Naive thymus-derived CD4-positive, alpha-beta T cell (primary cell): ENCODE data around the gene ATP10A. TPM values are rescaled to one million over a fixed set of nuclear protein-coding genes. Genes with fewer than 3 reads are reported as not detected.

Source experiments
- ATAC-seq: fragments of 150-1000 bp; cut with Tn5 transposase; 2 replicates; pipeline ENCODE4 v1.10.0; 2021; ENCODE audit warnings: mild to moderate bottlenecking, moderate library complexity
- CTCF ChIA-PET: fragments of 350-600 bp; sonication (Branson Sonifier 250); formaldehyde crosslinking; loops from one replicate; lab custom pipeline; 2021; ENCODE audit warnings: antibody characterized with exemption; lab: Charles Lee
- POLR2A ChIA-PET: fragments of 350-600 bp; sonication (Branson Sonifier 250); formaldehyde crosslinking; loops from one replicate; lab custom pipeline; 2021; ENCODE audit warnings: antibody characterized with exemption, inconsistent platforms; lab: Charles Lee
- DNase-seq, 9 donors: peaks; one replicate each; pipeline versions ENCODE4 v3.0.0 to v3.0.0-alpha.2; 2020 to 2022; ENCODE audit warnings: mixed read lengths in 1 of 9
- H3K27ac ChIP-seq: one replicate; pipeline ENCODE4 v1.7.0; 2013; ENCODE audit warnings: mild to moderate bottlenecking, low read depth, low read length, moderate library complexity
- H3K27me3 ChIP-seq, 2 donors: one replicate each; pipeline ENCODE4 v1.7.0; 2013; ENCODE audit warnings: low read length in 2 of 2, mild to moderate bottlenecking in 2 of 2, moderate library complexity in 2 of 2; ENCODE audit not compliant: control insufficient read depth in 2 of 2, insufficient read depth in 2 of 2
- H3K36me3 ChIP-seq, 3 experiments: 1 replicate in 2 of 3; 2 replicates in 1 of 3; pipeline ENCODE4 v1.7.0; 2013; ENCODE audit warnings: low read length in 3 of 3, mild to moderate bottlenecking in 3 of 3, moderate library complexity in 1 of 3; ENCODE audit not compliant: insufficient read depth in 3 of 3, control insufficient read depth in 2 of 3
- H3K4me1 ChIP-seq, 2 donors: one replicate each; pipeline ENCODE4 v1.7.0; 2013; ENCODE audit warnings: low read length in 2 of 2, mild to moderate bottlenecking in 2 of 2, moderate library complexity in 1 of 2; ENCODE audit not compliant: control insufficient read depth in 2 of 2, insufficient read depth in 2 of 2
- H3K4me3 ChIP-seq: 2 replicates; pipeline ENCODE4 v1.7.0; 2013; ENCODE audit warnings: mild to moderate bottlenecking, low read length
- H3K9me3 ChIP-seq, 3 experiments: 1 replicate in 2 of 3; 2 replicates in 1 of 3; pipeline ENCODE4 v1.7.0; 2013; ENCODE audit warnings: low read length in 3 of 3; ENCODE audit not compliant: control insufficient read depth in 2 of 3
- H3K27ac Mint-ChIP-seq, 9 donors: one replicate each; pipeline ENCODE4 v1.8.0; 2020 to 2022; ENCODE audit warnings: mixed read lengths in 9 of 9, mild to moderate bottlenecking in 8 of 9, moderate library complexity in 5 of 9, inconsistent platforms in 2 of 9
- H3K27me3 Mint-ChIP-seq, 5 donors: one replicate each; pipeline ENCODE4 v1.8.0; 2021 to 2022; ENCODE audit warnings: mixed read lengths in 5 of 5, mild to moderate bottlenecking in 1 of 5
- H3K36me3 Mint-ChIP-seq, 5 donors: one replicate each; pipeline ENCODE4 v1.8.0; 2020 to 2022; ENCODE audit warnings: mixed read lengths in 5 of 5, mild to moderate bottlenecking in 3 of 5, inconsistent platforms in 1 of 5
- H3K4me1 Mint-ChIP-seq, 7 donors: one replicate each; pipeline ENCODE4 v1.8.0; 2020 to 2022; ENCODE audit warnings: mixed read lengths in 7 of 7, mild to moderate bottlenecking in 3 of 7, inconsistent platforms in 1 of 7
- H3K4me3 Mint-ChIP-seq, 10 donors: one replicate each; pipeline ENCODE4 v1.8.0; 2020 to 2022; ENCODE audit warnings: mild to moderate bottlenecking in 10 of 10, mixed read lengths in 10 of 10, moderate library complexity in 6 of 10, inconsistent platforms in 2 of 10
- H3K9me3 Mint-ChIP-seq, 11 donors: one replicate each; pipeline ENCODE4 v1.8.0; 2020 to 2022; ENCODE audit warnings: mixed read lengths in 11 of 11, mild to moderate bottlenecking in 4 of 11, inconsistent platforms in 1 of 11, moderate library complexity in 1 of 11
- intact Hi-C, 2 donors: fragments of 100-400 bp; cut with micrococcal nuclease; formaldehyde crosslinking; loops; one replicate each; pipeline ENCODE4 v1.15.1; 2023
- polyA plus RNA-seq, 2 donors: library from polyadenylated mRNA; unstranded; fragments of 300-500 nt; fragmentation: Illumina TruSeq; gene quantifications; one replicate each; pipeline ENCODE4 v1.2.3, GENCODE V29; 2021
- total RNA-seq, 6 experiments: library from RNA in 5 of 6; stranded (reverse) in 5 of 6; gene quantifications; 1 replicate in 5 of 6; 2 replicates in 1 of 6; pipeline ENCODE4 v1.2.3 and lab custom pipeline; 2021 to 2026

The ATP10A gene
- total and polyA plus RNA-seq, 7 experiments from 2014 or later, result 7.2 to 86.4 (median 57.6) TPM

GRCh38 chr15:25677719-25678499 is 185.2 kb downstream of the ATP10A start:
- no peak for ATAC-seq
- peaks cover 0 to 51% (median 4%) of the 10 kb centered on the region in 3 experiments for H3K36me3 ChIP-seq
- H3K9me3 ChIP-seq, result no peaks in the 10 kb centered on the region
- no peaks in the 10 kb centered on the region for H3K4me1 ChIP-seq
- H3K9me3 Mint-ChIP-seq, result peaks cover 0 to 6% (median 0%) of the 10 kb centered on the region in 11 donors
- H3K27me3 Mint-ChIP-seq, result no peaks in the 10 kb centered on the region
- H3K4me1 Mint-ChIP-seq, result peaks cover 0 to 2% (median 0%) of the 10 kb centered on the region in 7 donors
- H3K27me3 ChIP-seq, result no peaks in the 10 kb centered on the region
- intact Hi-C loops, result no loop called here
- peaks cover 22 to 43% (median 34%) of the 10 kb centered on the region in 5 donors for H3K36me3 Mint-ChIP-seq
- ChIA-PET POLR2A (no interaction called here), CTCF (no interaction called here)
- no peak for DNase-seq
- no peak overlapping the region for H3K27ac ChIP-seq
- no peak overlapping the region for H3K27ac Mint-ChIP-seq
- H3K4me3 Mint-ChIP-seq, result no peak overlapping the region
- no peak overlapping the region for H3K4me3 ChIP-seq

- Histone ChIP-seq H3K27me3 (no peaks in the 10 kb centered on the region), H3K4me1 (no peaks in the 10 kb centered on the region), H3K4me3 (no peak overlapping the region), H3K27ac (no peak overlapping the region), H3K9me3 (no peaks in the 10 kb centered on the region), H3K36me3 (peaks cover 0 to 34% (median 4%) of the 10 kb centered on the region in 3 experiments)
- ChIA-PET POLR2A (interaction anchor here (0.6 kb wide), 1 partner anchor 324 kb away, joined by 3 read pairs; no protein-coding TSS in a partner anchor), CTCF (no interaction called here)
- Mint-ChIP-seq H3K9me3 (peaks cover 0 to 21% (median 4%) of the 10 kb centered on the region in 11 donors), H3K36me3 (peaks cover 19 to 36% (median 21%) of the 10 kb centered on the region in 5 donors), H3K4me3 (no peak overlapping the region), H3K4me1 (peaks cover 0 to 8% (median under 1%) of the 10 kb centered on the region in 7 donors), H3K27me3 (peaks cover 0 to 11% (median 0%) of the 10 kb centered on the region in 5 donors), H3K27ac (peak overlapping the region in 2 of 9 donors; percentile 47 to 61)
- intact Hi-C loops, result no loop called here
- no peak for ATAC-seq
- no peak for DNase-seq
These were observed 187.1 kb downstream of the ATP10A start for GRCh38 chr15:25676070-25676469.

GRCh38 chr15:25675396-25675795 is 187.7 kb downstream of the ATP10A start:
- Histone ChIP-seq H3K4me3 (no peak overlapping the region), H3K9me3 (no peaks in the 10 kb centered on the region), H3K4me1 (no peaks in the 10 kb centered on the region), H3K27me3 (no peaks in the 10 kb centered on the region), H3K36me3 (peaks cover 0 to 28% (median 4%) of the 10 kb centered on the region in 3 experiments), H3K27ac (no peak overlapping the region)
- CTCF ChIA-PET, result no interaction called here
- H3K9me3 Mint-ChIP-seq, result peaks cover 0 to 27% (median 4%) of the 10 kb centered on the region in 11 donors
- H3K4me3 Mint-ChIP-seq, result no peak overlapping the region
- peak overlapping the region in 1 of 9 donors; percentile 32 for H3K27ac Mint-ChIP-seq
- peaks cover 0 to 18% (median 4%) of the 10 kb centered on the region in 5 donors for H3K27me3 Mint-ChIP-seq
- intact Hi-C loops, result no loop called here
- ATAC-seq (no peak), DNase-seq (no peak)
- POLR2A ChIA-PET, result no interaction called here
- peaks cover 19 to 30% (median 20%) of the 10 kb centered on the region in 5 donors for H3K36me3 Mint-ChIP-seq
- peaks cover 0 to 9% (median 5%) of the 10 kb centered on the region in 7 donors for H3K4me1 Mint-ChIP-seq

- intact Hi-C loops, result no loop called here
- Mint-ChIP-seq H3K27me3 (peaks cover 0 to 23% (median 9%) of the 10 kb centered on the region in 5 donors), H3K9me3 (peaks cover 0 to 28% (median 4%) of the 10 kb centered on the region in 11 donors), H3K27ac (peak overlapping the region in 1 of 9 donors; percentile 32), H3K36me3 (peaks cover 14 to 25% (median 17%) of the 10 kb centered on the region in 5 donors), H3K4me1 (peaks cover 0 to 14% (median 6%) of the 10 kb centered on the region in 7 donors), H3K4me3 (no peak overlapping the region)
- Histone ChIP-seq H3K4me1 (no peaks in the 10 kb centered on the region), H3K9me3 (no peaks in the 10 kb centered on the region), H3K4me3 (no peak overlapping the region), H3K27ac (no peak overlapping the region), H3K36me3 (peaks cover 0 to 23% (median 4%) of the 10 kb centered on the region in 3 experiments), H3K27me3 (no peaks in the 10 kb centered on the region)
- POLR2A ChIA-PET, result no interaction called here
- CTCF ChIA-PET, result no interaction called here
- no peak for ATAC-seq
- no peak for DNase-seq
These were observed 188.2 kb downstream of the ATP10A start for GRCh38 chr15:25674913-25675312.

- H3K27me3 ChIP-seq, result no peaks in the 10 kb centered on the region
- peaks cover 0 to 15% (median 4%) of the 10 kb centered on the region in 3 experiments for H3K36me3 ChIP-seq
- ATAC-seq (no peak), DNase-seq (no peak)
- no peak overlapping the region for H3K4me3 ChIP-seq
- no peaks in the 10 kb centered on the region for H3K4me1 ChIP-seq
- no peak overlapping the region for H3K27ac ChIP-seq
- intact Hi-C loops, result no loop called here
- H3K9me3 ChIP-seq, result no peaks in the 10 kb centered on the region
- Mint-ChIP-seq H3K27ac (no peak overlapping the region), H3K4me3 (peak overlapping the region in 1 of 10 donors; percentile 36), H3K4me1 (peaks cover 2 to 18% (median 8%) of the 10 kb centered on the region in 7 donors), H3K27me3 (peaks cover 2 to 26% (median 14%) of the 10 kb centered on the region in 5 donors), H3K36me3 (peaks cover 9 to 17% (median 15%) of the 10 kb centered on the region in 5 donors), H3K9me3 (peaks cover 0 to 32% (median 4%) of the 10 kb centered on the region in 11 donors)
- ChIA-PET CTCF (no interaction called here), POLR2A (no interaction called here)
These were observed 189.2 kb downstream of the ATP10A start for GRCh38 chr15:25673972-25674371.

GRCh38 chr15:25673351-25673750 is 189.8 kb downstream of the ATP10A start:
- POLR2A ChIA-PET, result no interaction called here
- DNase-seq (no peak), ATAC-seq (no peak)
- peaks cover 4 to 26% (median 14%) of the 10 kb centered on the region in 5 donors for H3K27me3 Mint-ChIP-seq
- intact Hi-C loops, result no loop called here
- Histone ChIP-seq H3K27ac (no peak overlapping the region), H3K4me3 (no peak overlapping the region), H3K27me3 (no peaks in the 10 kb centered on the region), H3K36me3 (peaks cover 0 to 10% (median 4%) of the 10 kb centered on the region in 3 experiments), H3K4me1 (no peaks in the 10 kb centered on the region), H3K9me3 (no peaks in the 10 kb centered on the region)
- peaks cover 0 to 32% (median 4%) of the 10 kb centered on the region in 11 donors for H3K9me3 Mint-ChIP-seq
- peak overlapping the region in 1 of 9 donors; percentile 43 for H3K27ac Mint-ChIP-seq
- peaks cover 2 to 18% (median 8%) of the 10 kb centered on the region in 7 donors for H3K4me1 Mint-ChIP-seq
- H3K36me3 Mint-ChIP-seq, result peaks cover 4 to 13% (median 9%) of the 10 kb centered on the region in 5 donors
- CTCF ChIA-PET, result no interaction called here
- H3K4me3 Mint-ChIP-seq, result no peak overlapping the region
